A172 (cell line): ENCODE measurements around the gene SNED1. TPM values are rescaled to one million over a fixed set of nuclear protein-coding genes. Genes with fewer than 3 reads are reported as not detected.
"Not testable (repeated sequence)": the region's sequence is repeated elsewhere in the genome, so short reads cannot be mapped to it uniquely, and the experiment has no call there.

Experiments
- DNase-seq: peaks from one replicate; pipeline ENCODE4 v3.0.0-alpha.2; 2015; ENCODE audit warnings: low spot score
- total RNA-seq: library from RNA; depleted of rRNA; stranded (reverse); fragments of >200 nt; shearing (Covaris generic); gene quantifications from 2 replicates; pipeline ENCODE4 v1.2.3, GENCODE V29; 2014

Gene SNED1
- total RNA-seq, 1 experiment from 2014 or later, result 5.2 TPM

DNA sequence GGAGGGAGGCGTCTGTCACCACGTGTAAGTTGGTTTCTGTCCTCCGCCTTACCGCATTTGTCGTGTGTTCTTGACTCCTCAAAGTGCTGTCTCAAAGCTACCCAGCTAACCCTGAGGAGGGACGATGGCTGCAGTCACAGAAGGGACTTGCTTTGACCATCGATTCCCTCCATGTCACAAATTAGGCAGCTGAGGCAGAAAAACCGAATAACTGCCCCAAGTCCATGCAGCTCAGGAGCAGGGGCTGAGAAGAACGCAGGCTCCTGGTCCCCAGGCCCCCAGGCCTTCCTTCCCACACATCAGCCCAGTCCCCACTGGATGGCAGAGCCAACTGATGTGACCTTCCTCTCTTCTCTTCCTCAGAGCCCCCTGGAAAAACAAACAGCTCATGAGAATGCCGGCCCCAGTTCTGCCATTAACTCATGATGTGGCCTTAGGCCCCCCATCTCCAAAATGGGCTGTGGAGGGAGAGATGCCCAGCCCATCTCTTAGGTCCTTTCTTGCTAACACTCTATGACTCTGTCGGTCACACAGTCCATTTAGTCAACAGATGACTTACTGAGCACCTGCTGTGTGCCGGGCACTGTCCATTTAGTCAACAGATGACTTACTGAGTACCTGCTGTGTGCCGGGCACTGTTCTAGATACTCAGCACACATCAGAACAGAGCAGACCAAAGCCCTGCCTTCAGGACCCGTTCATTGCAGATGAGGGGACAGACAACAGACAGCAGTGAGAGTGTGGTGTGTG is 84.1 kb downstream of the SNED1 start:
- no peak for DNase-seq

DNA sequence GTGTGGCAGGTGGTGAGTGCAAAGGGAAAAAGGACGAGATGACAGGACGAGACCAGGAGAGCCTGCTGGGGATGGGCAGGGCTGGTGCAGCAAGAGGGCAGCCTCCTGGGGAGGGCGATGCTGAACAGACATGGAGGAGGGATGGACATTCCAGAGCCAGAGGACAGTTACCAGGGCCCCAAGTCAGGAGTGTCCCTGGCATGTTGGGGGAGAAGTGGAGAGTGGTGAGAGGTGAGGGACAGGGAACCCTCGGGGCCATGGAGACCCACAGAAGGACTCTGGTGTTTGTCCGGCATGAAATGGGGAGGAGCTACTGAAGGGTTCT is 84.6 kb downstream of the SNED1 start:
- no peak for DNase-seq

DNA sequence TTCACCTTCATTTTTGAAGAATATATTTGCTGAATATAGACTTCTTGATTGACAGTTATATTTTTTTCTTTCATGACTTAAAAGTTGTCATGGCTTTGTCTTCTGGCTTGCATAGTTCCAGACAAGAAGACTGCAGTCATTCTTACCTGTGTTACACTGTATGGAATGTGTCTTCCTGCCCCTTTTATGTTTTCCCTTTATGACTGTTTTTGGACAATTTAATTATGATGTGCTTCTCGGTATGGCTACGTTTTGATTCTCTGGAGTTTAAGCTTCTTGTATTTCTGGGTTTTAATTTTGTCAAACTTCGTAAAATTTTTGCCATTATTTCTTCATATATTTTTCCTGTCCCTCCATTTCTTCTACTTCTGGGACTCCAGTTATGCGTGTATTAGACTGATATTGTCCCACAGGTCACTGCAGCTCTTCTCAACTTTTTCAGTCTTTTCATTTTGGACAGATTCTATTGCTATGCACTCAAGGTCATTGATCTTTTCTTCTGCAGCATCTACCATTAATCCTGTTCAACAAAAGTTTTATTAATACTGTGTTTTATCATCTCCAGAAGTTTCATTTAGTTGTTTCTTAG is 86.5 kb downstream of the SNED1 start:
- no peak for DNase-seq

DNA sequence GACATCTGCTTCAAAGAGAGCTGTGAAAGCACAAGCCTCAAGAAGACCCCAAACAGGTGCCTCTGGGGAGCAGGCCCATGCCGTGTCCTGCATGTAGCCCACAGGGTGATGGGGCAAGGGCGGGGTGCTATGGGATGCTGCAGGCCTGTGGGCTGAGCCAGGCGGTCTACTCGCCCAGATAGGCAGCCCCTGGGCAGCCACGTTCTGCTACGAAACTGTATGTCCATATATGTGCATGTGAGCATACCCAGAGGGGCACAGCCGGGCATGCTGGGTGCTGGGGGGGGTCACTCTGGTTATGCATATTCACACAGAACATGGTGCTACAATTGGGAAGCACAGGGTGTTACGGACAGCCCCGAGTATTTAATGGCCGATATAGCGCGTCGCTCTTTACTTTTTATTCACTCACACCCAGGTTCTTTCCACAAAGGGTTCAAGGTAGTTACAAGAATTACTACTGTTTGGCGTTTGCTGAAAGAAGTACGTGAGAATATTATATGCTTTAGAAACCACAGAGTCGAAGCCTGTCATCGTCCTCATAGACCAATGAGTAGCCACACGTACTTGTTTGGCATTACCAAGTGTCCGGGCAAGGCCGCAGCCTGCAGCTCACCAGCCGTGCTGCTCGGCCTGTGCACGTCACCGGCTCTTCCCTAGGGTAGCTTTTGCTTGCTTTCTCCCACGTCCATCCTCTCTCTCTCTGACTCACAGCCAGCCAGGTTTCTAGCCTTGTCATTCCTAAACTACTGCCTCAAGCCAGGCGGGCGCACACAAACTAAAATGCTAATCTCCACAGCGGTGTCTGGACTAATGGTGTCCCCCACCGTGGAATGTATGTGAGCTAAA is 89.2 kb downstream of the SNED1 start:
- no peak for DNase-seq

DNA sequence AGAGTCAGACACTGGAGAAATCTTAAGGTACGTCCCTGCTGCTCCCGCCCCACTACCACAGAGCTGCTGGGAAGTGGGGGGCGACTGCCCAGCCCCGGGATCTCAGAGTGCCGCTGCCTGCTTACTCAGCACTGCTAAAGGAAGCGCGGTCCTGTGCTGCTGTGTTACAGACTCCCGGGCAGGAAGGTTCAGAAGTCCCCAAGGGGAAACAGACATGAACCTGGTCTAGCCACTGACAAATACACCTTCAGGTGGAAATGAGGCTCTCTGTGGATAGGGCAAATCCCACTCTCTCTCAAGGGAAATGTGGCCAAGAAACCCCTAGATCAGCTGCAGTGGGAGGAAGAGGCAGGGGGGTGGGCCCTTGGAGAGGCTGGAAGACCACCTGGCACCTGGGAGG is 90.0 kb downstream of the SNED1 start:
- no peak for DNase-seq

DNA sequence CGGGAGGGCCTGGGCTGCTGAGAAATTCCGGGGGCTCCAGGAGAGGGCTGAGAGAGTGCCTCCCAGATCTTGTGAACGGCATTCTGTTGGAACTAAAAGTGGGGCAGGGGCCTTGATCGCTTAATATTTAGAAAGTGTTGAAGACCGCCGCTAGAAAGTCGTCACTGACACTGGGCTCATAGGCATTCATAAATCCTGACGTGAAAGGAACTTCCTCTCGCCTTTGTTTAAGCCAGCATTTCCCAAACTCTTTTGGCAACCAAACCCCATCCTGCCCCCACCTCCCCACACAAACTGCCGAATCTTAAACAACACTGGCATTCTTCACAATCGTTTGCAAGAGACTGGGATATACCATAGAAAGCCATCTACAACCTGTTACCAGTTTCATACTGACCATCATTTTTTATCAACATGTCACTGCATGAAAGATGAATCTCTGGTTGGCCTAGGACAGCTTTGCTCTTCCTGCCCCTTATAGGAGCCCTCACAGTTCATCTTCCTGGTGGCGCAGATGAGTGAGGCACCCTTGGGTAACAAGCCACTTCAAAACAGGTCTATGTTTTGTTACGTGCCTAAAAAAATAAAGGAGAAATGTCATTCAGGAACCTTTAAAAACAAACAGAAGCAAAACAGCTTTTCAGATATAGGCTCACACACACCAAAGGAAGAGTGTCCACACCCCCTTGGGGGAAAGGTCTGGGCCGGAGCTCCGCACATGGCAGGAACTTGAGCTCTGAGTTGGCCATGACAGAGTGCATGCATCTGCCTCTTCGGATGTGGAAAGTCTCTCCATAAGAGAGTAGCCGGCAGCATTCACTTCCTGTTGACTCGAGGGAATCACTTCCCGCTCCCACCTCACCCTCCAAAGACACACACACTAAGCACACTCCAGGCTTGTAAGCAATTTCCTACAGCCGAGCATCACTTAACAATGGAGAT is 90.6 kb downstream of the SNED1 start:
- DNase-seq, result no peak

DNA sequence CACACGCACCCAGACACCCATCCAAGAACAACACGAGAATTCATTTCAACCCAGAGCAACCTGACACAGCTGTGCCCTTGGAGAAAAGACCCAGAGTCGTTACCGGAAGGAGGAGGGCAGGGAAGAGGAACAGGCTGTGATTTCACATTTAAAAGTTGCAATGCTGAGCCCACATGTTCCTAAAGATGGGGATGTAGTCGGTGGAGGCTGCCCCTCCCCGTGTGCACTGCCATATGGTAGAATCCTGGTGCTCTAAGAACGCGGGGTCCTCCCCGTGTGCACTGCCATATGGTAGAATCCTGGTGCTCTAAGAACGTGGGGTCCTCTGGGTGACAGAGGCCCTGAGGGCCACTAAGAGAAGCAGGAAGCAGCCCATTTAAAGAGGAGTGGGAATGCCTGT is 92.8 kb downstream of the SNED1 start:
- no peak for DNase-seq

DNA sequence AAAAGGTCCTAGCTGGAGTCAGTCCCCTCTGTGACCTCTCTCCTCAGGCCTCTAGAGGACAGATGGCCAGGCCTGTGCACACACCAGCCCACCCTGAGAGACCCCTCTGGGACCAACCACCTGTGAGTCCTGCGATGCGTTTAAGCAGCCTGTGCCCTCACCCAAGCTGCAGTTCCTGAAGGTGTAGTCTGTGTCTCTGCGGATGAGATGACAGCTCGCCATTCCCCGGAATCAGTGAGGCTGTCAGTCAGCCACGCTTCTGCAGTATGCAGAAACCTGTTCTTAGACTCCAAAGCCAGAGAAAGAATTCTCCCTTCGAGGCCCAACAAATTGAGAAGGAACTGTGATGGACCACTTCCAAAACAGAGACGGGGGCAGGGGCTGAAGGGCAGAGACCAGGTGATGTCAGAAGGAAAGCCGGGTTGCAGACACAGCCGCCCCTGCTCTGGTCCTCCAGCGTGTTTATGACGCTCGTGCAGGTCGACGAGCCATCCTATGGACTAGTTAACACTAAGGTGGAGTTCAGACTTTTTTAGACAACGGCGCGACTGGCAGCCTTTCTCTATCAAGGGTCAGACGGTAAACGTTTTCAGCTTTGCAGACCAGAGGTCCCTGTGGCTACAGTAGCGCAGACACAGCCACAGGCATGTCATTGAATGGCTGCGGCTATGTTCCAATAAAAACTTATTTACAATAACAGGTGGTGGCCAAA is 93.5 kb downstream of the SNED1 start:
- no peak for DNase-seq

DNA sequence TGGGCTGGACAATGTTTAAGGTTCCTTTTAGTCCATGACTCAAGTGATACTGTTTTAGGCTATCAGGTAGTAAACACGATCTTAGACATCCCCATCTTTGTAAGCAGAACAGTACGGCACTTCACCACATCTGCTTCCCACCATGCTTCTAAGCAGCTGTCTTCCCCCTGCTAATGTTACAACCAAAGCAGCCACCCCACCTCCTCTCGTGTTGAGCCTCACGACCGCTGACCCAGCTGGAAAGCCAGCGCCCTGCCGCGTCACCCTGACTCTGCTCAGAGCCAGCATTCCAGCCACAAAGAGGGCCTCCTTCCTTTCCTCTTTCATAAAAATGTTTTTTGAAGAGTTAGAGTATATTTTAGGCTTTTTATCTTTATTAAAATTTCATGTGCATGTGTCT is 94.3 kb downstream of the SNED1 start:
- DNase-seq, result no peak

DNA sequence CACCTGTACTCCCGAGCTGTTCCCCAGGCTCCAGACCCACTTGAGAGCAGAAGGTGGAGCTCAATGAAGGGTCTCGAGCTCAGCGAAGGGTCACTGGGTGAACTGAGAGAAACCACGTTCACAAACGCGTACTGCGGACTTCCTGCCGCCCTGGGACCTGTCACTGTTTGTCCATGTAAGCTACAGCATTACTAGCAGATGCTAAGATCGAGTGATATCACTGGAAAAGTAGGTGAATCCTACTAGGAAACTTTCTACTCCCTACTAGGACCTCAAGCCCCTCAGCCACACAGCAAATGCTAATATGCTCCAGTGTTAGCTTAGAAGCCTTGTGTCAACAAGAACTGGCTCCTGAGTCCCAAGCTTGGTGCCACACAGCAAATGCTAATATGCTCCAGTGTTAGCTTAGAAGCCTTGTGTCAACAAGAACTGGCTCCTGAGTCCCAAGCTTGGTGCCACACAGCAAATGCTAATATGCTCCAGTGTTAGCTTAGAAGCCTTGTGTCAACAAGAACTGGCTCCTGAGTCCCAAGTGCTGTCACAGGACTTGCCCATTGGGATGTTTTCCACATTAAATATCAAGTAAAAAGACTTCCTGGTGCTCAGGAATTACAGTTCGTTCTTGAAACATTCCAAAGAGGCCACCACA is 94.8 kb downstream of the SNED1 start:
- not testable (repeated sequence) for DNase-seq

DNA sequence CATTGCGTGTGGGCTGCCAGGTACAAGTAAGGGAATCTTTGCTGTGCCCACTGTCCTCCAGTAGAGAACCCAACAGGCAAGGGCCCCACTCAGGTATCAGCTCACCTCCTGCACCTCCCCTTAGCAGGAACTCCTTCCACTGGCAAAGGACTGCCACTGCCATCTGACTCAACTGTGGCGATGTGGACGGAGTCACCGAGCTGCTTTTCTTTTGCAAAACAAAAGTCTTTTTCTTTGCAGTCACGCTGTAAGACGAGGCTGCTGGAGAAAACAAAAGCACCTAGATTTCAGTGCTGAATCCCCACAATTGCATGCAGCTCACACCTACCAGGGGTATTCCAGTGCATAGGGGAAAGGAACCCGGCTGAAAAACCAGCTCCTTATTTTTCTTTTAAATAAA is 95.8 kb downstream of the SNED1 start:
- no peak for DNase-seq

DNA sequence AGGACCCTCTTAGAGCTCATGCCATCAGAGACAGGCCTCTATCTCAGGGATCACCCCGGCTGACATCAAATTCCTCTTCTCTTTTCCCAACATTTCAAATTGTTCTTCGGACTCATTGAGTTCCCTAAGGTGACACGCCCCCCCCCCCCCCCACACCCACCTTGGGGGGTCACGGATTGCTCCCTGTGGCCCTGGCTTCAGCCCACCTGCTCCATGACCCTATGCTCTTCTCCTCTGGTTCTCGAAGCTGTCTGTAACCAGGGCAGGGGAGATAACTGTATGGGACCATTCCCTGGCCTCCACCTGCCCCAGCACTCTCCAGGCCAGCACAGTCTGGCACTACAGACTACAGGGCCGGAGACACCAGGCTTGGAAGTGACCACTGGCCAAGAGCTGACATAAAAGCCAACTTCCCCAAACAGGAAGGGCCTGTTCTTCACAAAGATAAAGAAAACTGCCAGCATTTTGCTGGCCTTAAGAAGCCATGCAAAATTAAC is 96.6 kb downstream of the SNED1 start:
- no peak for DNase-seq

DNA sequence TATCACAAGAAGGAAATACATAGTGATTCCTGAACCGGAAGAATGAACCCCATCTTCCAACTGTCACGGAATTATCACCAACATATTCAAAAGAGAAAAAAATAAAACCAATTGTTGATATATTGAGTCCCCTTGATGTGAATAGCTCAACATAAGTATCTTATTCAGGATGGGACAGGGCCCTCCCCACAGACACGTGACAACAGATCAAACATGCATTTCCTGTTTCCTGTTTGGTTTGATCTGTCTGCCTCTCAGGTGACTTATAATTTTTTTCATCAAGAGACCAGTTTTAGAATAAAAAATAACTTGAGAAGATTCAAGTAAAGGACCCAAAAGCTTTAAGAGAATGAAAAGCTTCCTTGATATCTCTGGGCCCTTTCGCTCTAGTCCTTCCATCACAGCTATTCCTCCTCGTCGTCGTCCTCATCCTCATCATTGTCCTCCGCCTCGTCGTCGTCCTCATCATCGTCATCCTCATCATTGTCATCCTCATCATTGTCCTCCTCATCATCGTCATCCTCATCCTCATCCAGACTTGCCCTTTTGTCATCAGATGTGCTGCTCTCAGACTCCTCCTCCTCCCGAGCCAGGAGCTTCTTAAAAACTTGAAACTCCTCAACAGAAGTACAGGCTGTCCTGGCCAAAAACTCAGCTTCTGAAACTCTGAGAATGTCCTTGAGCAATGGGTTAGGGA is 97.3 kb downstream of the SNED1 start:
- no peak for DNase-seq

DNA sequence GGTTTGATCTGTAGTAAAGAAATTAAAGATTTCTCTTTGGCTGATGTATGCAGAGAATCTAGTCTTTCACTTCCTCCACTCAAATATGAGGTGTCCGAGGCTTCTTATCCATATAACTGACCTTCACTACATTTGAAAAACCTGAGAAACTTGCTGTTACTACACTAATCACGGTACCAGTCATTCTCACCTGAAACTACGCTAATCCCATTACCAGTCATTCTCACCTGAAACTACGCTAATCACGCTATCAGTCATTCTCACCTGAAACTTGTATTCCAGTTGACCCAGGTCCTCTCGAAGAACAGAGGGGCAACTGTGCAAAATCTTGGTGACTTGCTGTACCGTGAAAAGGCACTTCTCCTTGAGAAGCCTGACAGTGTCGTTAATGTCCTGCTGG is 98.6 kb downstream of the SNED1 start:
- no peak for DNase-seq

DNA sequence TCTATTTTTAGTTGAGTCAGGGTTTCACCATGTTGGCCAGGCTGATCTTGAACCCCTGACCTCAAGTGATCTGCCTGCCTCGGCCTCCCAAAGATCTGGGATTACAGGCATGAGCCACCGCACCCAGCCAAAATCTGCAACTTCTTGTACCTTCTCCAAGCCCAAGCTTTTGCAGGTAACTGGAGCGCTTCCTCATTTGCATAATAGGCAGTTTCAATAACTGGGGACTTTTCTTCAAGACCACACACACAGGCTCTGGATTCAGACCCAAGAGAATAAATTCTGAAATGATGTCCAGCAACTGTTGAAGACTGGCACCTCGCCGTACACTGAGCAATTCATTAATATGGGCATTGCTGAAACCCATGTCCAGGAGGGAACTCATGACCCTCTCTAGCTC is 100.8 kb downstream of the SNED1 start:
- DNase-seq, result no peak

DNA sequence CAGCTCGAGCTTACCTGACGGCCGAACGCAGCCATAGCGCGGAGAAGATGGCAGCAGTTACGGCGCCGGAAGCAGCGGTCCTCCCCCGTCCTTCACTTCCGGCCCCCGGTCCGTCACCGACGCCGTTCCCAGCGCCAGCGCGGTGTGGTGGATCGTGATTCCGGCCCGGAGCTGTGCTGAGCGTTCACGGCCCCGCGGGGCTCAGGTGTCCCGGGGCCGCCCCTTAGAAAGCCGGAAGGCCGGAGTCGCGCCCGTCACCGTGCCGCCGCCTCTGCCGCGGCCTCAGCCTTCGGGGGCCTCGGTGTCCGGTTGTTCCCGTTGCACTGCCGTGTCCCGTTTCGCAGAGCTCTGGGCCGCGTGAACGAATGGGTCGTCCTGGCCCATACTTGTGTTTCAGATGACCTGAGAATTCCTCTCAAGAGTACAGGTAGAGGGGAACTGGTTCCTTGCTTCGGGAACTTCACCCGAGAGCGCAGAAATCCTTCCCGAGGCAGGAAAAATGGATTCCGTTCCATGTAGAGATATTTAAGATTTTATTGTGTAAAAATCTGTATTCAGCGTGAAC is 103.9 kb downstream of the SNED1 start, which contains the start of gene MTERF4:
MTERF4 (minus strand) TSS at position 49 of the 565 bp plus-strand sequence; CDS start at position 35, 14 bp downstream.
- peak; percentile 76 for DNase-seq

DNA sequence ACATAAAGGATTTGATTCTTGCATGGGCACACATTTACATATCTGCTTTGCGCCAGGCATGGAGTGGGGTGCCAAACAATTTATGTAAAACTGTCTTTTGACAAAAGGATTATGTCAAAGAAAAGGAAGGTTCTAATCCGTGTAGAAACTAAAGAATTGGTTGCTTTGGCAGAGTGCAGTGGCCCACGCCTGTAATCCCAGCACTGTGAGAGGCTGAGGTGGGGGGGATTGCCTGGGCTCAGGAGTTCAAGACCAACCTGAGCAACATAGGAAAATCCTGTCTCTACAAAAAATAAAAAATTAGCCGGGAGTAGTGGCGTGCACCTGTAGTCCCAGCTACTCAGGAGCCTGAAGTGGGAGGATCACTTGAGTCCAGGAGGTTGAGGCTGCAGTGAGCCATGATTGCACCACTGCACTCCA is 104.8 kb downstream of the SNED1 start:
- DNase-seq, result no peak

DNA sequence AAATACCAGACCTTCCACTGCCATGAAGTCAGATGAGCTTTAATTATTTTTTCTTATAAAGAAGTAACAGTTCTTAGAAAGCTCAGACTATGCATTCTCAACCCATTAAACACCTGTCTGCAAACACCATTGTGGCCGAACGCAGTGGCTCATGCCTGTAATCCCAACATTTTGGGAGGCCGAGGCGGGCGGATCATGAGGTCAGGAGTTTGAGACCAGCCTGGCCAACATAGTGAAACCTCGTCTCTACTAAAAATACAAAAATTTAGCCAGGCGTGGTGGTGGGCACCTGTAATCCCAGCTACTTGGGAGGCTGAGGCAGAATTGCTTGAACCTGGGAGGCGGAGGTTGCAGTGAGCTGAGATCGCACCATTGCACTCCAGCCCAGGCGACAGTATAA is 106.2 kb downstream of the SNED1 start:
- DNase-seq, result not testable (repeated sequence)

DNA sequence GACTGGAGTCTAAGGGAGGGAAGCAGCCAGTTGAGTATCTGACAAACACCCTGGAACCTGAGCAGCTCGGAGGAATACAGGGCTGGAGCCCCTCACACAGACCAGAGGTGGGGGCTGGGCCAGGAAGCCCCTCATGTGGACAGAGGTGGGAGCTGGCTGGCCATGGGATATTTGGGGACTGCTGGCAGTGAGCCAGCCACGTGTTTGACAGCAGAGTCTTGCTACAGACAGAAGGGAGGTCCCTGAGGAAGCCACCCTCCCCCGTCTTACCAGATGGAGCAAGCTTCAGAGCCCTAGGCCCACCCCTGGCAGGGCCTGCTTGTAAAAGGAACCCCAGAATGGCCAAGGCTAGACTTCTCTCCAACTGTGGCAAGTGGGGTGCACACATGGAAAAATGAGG is 107.2 kb downstream of the SNED1 start:
- DNase-seq, result no peak
